DOHH2 (cell line): ENCODE data around the gene TMEM255B.
"Not testable (repeated sequence)": the region's sequence is repeated elsewhere in the genome, so short reads cannot be mapped to it uniquely, and the experiment has no call there.

Source experiments
- H3F3A ChIP-seq: fragments of 200-600 bp; sonication (generic), shearing (Covaris generic); 2 replicates; pipeline ENCODE4 v1.6.0; 2016; ENCODE audit warnings: antibody characterized with exemption, mild to moderate bottlenecking; ENCODE audit not compliant: control insufficient read depth, insufficient read depth
- H3K27ac ChIP-seq: fragments of 200-600 bp; sonication (generic); 2 replicates; pipeline ENCODE4 v1.5.1; 2014; ENCODE audit warnings: low read depth, mild to moderate bottlenecking, low read length, moderate library complexity
- H3K27me3 ChIP-seq: fragments of 200-600 bp; sonication (generic); 2 replicates; pipeline ENCODE4 v1.6.1; 2014; ENCODE audit warnings: mild to moderate bottlenecking, low read length, mixed read lengths; ENCODE audit not compliant: control insufficient read depth
- H3K36me3 ChIP-seq: fragments of 200-600 bp; sonication (generic); 2 replicates; pipeline ENCODE4 v1.6.1; 2014; ENCODE audit warnings: mild to moderate bottlenecking, low read length, moderate library complexity, mixed read lengths; ENCODE audit not compliant: control insufficient read depth
- H3K4me1 ChIP-seq: fragments of 200-600 bp; sonication (generic); 2 replicates; pipeline ENCODE4 v1.6.1; 2014; ENCODE audit warnings: mild to moderate bottlenecking, low read length, mixed read lengths; ENCODE audit not compliant: control insufficient read depth
- H3K4me2 ChIP-seq: fragments of 200-600 bp; sonication (generic); 2 replicates; pipeline ENCODE4 v1.6.0; 2014; ENCODE audit warnings: mild to moderate bottlenecking, low read length, moderate library complexity
- H3K4me3 ChIP-seq: fragments of 200-600 bp; sonication (generic); 2 replicates; pipeline ENCODE4 v1.5.1; 2014; ENCODE audit warnings: mild to moderate bottlenecking, low read length, mixed read lengths
- H3K79me2 ChIP-seq: fragments of 200-600 bp; sonication (generic); 2 replicates; pipeline ENCODE4 v1.6.1; 2014; ENCODE audit warnings: mild to moderate bottlenecking, low read length, mixed read lengths; ENCODE audit not compliant: control insufficient read depth
- H3K9me2 ChIP-seq: fragments of 200-600 bp; sonication (generic); replicated peaks from 2 replicates; pipeline ENCODE4 v1.6.1; 2014; ENCODE audit warnings: mild to moderate bottlenecking, low read length, mixed read lengths; ENCODE audit not compliant: control insufficient read depth
- H3K9me3 ChIP-seq: fragments of 200-600 bp; sonication (generic); 2 replicates; pipeline ENCODE4 v1.6.1; 2014; ENCODE audit warnings: antibody characterized with exemption, low read length, mixed read lengths; ENCODE audit not compliant: control insufficient read depth, insufficient read depth
- H4K20me1 ChIP-seq: fragments of 200-600 bp; sonication (generic); 2 replicates; pipeline ENCODE4 v1.6.0; 2014; ENCODE audit warnings: low read depth, mild to moderate bottlenecking, antibody characterized with exemption, low read length, moderate library complexity; ENCODE audit not compliant: control insufficient read depth, insufficient read depth
- CTCF ChIP-seq: fragments of 200-600 bp; sonication (generic); IDR thresholded peaks from one replicate; pipeline ENCODE4 v1.5.1; 2014; ENCODE audit warnings: antibody characterized with exemption, mild to moderate bottlenecking, low read depth, low read length; ENCODE audit not compliant: poor library complexity, severe bottlenecking
- EZH2phosphoT487 ChIP-seq: fragments of 200-600 bp; sonication (generic); IDR thresholded peaks from 2 replicates; pipeline ENCODE4 v1.6.1; 2017; ENCODE audit warnings: borderline replicate concordance, mild to moderate bottlenecking, antibody characterized with exemption, low read length, moderate library complexity, mixed read lengths

Gene TMEM255B

GRCh38 chr13:113832205-113832604 is 73.2 kb downstream of the TMEM255B start:
- no peaks in the 10 kb centered on the region for H3K9me2 ChIP-seq
- H4K20me1 ChIP-seq, result no peaks in the 10 kb centered on the region
- TF ChIP-seq CTCF, result no peak
- H3K79me2 ChIP-seq, result no peaks in the 10 kb centered on the region
- 0 out of 2 replicates have a peak, but pooled peaks cover under 1% of the 10 kb centered on the region for H3K36me3 ChIP-seq
- no peaks in the 10 kb centered on the region for H3K27me3 ChIP-seq
- no peak overlapping the region for H3K27ac ChIP-seq
- H3F3A ChIP-seq, result no peaks in the 10 kb centered on the region
- H3K4me1 ChIP-seq, result no peaks in the 10 kb centered on the region
- no peak overlapping the region for H3K4me2 ChIP-seq
- no peaks in the 10 kb centered on the region for H3K9me3 ChIP-seq
- no peak overlapping the region for H3K4me3 ChIP-seq

DNA sequence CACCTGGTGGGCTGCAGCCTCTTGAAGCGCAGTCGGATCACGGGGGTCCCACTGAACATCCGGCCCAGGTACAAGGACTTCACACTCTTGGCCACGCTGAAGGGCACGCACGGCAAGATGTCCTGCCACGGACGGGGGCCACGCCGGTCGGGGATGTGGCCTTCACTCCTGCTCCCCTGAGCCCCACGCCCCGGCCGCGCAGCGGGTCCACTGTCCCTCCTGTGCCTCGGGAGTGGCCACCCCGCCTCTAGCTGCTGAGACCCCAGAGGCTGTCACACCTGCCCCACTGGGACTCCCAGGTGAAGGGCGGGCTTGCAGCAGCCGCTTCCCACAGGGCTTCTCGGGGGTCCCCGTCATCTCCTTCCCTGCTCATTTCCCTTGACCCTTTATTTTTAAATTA is 73.6 kb downstream of the TMEM255B start:
- H3K9me2 ChIP-seq, result no peaks in the 10 kb centered on the region
- H4K20me1 ChIP-seq, result no peaks in the 10 kb centered on the region
- H3K79me2 ChIP-seq, result no peaks in the 10 kb centered on the region
- no peaks in the 10 kb centered on the region for H3K4me1 ChIP-seq
- no peak overlapping the region for H3K27ac ChIP-seq
- H3F3A ChIP-seq, result no peaks in the 10 kb centered on the region
- TF ChIP-seq CTCF (no peak), EZH2phosphoT487 (no peak)
- H3K4me2 ChIP-seq, result no peak overlapping the region
- H3K9me3 ChIP-seq, result no peaks in the 10 kb centered on the region
- H3K36me3 ChIP-seq, result no peaks in the 10 kb centered on the region
- no peaks in the 10 kb centered on the region for H3K27me3 ChIP-seq
- H3K4me3 ChIP-seq, result no peak overlapping the region

DNA sequence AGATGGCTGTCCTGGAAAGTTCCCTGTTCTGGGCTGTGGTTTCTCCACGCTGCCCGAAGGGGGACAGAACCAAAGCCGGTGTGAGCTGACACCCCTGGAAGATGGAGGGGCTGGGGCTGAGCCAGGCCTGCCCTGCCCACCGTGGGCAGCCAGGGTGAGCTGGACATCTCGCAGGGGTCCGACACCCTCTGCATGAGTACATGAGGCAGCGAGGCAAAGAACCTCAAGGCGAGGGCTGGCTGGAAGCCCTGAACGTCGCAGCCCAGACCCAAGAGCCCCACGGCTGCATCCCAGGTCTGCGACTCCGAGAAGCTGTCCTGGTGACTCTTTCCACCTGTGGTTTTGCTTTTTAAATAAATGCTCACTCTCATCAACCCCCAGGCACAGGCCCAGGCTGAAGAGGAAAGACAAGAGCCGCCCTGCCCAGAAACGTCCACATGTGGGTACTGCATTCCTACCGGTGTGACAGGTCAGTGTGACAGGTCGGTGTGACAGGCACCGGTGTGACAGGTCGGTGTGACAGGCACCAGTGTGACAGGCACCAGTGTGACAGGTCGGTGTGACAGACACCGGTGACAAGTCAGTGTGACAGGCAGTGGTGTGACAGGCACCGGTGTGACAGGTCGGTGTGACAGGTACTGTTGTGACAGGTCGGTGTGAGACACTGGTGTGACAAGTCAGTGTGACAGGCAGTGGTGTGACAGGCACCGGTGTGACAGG is 74.2 kb downstream of the TMEM255B start:
- Histone ChIP-seq H3K27me3 (no peaks in the 10 kb centered on the region), H4K20me1 (no peaks in the 10 kb centered on the region), H3K79me2 (no peaks in the 10 kb centered on the region), H3K4me3 (no peak overlapping the region), H3K36me3 (no peaks in the 10 kb centered on the region), H3K9me3 (no peaks in the 10 kb centered on the region), H3F3A (no peaks in the 10 kb centered on the region), H3K9me2 (no peaks in the 10 kb centered on the region), H3K4me1 (no peaks in the 10 kb centered on the region), H3K4me2 (no peak overlapping the region), H3K27ac (no peak overlapping the region)
- TF ChIP-seq CTCF, result no peak
- no peak for TF ChIP-seq EZH2phosphoT487

- not testable (repeated sequence) for H3F3A ChIP-seq, H4K20me1 ChIP-seq, H3K27me3 ChIP-seq, H3K36me3 ChIP-seq, H3K9me3 ChIP-seq, H3K79me2 ChIP-seq, H3K4me3 ChIP-seq, H3K4me1 ChIP-seq, H3K9me2 ChIP-seq, H3K4me2 ChIP-seq, H3K27ac ChIP-seq
Measured at GRCh38 chr13:113834006-113834405, 75.0 kb downstream of the TMEM255B start.
